Skin of body (tissue), 2 donors: ENCODE measurements around the gene LIPF. TPM values are rescaled to one million over a fixed set of nuclear protein-coding genes. Genes with fewer than 3 reads are reported as not detected.
"Not testable (repeated sequence)": the region's sequence is repeated elsewhere in the genome, so short reads cannot be mapped to it uniquely, and the experiment has no call there.

Source experiments
- DNase-seq: peaks from one replicate; lab custom pipeline; 2025; lab: John Stamatoyannopoulos, UW
- total RNA-seq: library from RNA; depleted of rRNA; stranded (reverse); fragments of >200 nt; gene quantifications from one replicate; pipeline ENCODE4 v1.2.3, GENCODE V29; 2014

LIPF gene
- total RNA-seq = 0.10 TPM

GRCh38 chr10:88664142-88664541, at the start of gene LIPF:
TSS of gene LIPF (plus strand) at chr10:88664442. CDS start at chr10:88667298, 2,856 bp downstream.
- no peak for DNase-seq

- no peak for DNase-seq
Observed at GRCh38 chr10:88616250-88616977, 47.8 kb upstream of the LIPF start.

- DNase-seq = no peak
Observed at GRCh38 chr10:88617772-88618300, 46.4 kb upstream of the LIPF start.

GRCh38 chr10:88618496-88618895, 45.7 kb upstream of the LIPF start:
- no peak for DNase-seq

GRCh38 chr10:88620441-88620840, 43.8 kb upstream of the LIPF start:
- no peak for DNase-seq

GRCh38 chr10:88623835-88624234, 40.4 kb upstream of the LIPF start:
- DNase-seq = no peak

GRCh38 chr10:88624840-88625239, 39.4 kb upstream of the LIPF start:
- no peak for DNase-seq

GRCh38 chr10:88640186-88640585, 24.1 kb upstream of the LIPF start:
- DNase-seq = no peak

GRCh38 chr10:88642209-88642608, 22.0 kb upstream of the LIPF start:
- no peak for DNase-seq

GRCh38 chr10:88642963-88643362, 21.3 kb upstream of the LIPF start:
- no peak for DNase-seq

GRCh38 chr10:88647061-88647615, 17.1 kb upstream of the LIPF start:
- no peak for DNase-seq

GRCh38 chr10:88651101-88651551, 13.1 kb upstream of the LIPF start:
- DNase-seq = peak; percentile 59

- no peak for DNase-seq
Observed at GRCh38 chr10:88652616-88653015, 11.6 kb upstream of the LIPF start.

GRCh38 chr10:88657901-88658300, 6.3 kb upstream of the LIPF start:
- DNase-seq = no peak

GRCh38 chr10:88659725-88660597, 4.3 kb upstream of the LIPF start:
- DNase-seq = peak; percentile 23

- no peak for DNase-seq
Observed at GRCh38 chr10:88660598-88660884, 3.7 kb upstream of the LIPF start.

- no peak for DNase-seq
Observed at GRCh38 chr10:88661018-88661417, 3.2 kb upstream of the LIPF start.

- no peak for DNase-seq
Observed at GRCh38 chr10:88661577-88661976, 2.7 kb upstream of the LIPF start.

- not testable (repeated sequence) for DNase-seq
Observed at GRCh38 chr10:88663153-88663552, 1.1 kb upstream of the LIPF start.

GRCh38 chr10:88668465-88668864, 4.2 kb downstream of the LIPF start:
- no peak for DNase-seq

GRCh38 chr10:88670497-88670896, 6.3 kb downstream of the LIPF start:
- DNase-seq = no peak

GRCh38 chr10:88672041-88672440, 7.8 kb downstream of the LIPF start:
- no peak for DNase-seq
